NT2/D1 (cell line): ENCODE measurements around the gene HDAC10.

Experiments used
- DNase-seq: peaks from one replicate; pipeline ENCODE4 v3.0.0-alpha.2; 2011; ENCODE audit warnings: low read depth, low spot score
- H3K27me3 ChIP-seq: 2 replicates; pipeline ENCODE4 v1.6.0; 2011; ENCODE audit warnings: mild to moderate bottlenecking; ENCODE audit not compliant: insufficient read length, insufficient read depth
- H3K36me3 ChIP-seq: 2 replicates; pipeline ENCODE4 v1.6.1; 2011; ENCODE audit warnings: mild to moderate bottlenecking, low read length, mixed read lengths; ENCODE audit not compliant: insufficient read depth, insufficient read length
- H3K4me1 ChIP-seq: 2 replicates; pipeline ENCODE4 v1.5.1; 2011; ENCODE audit not compliant: insufficient read depth, insufficient read length
- H3K4me3 ChIP-seq: 2 replicates; pipeline ENCODE4 v1.5.1; 2011; ENCODE audit warnings: low read depth; ENCODE audit not compliant: insufficient read length
- H3K9ac ChIP-seq: 2 replicates; pipeline ENCODE4 v1.6.0; 2011; ENCODE audit warnings: low read depth; ENCODE audit not compliant: insufficient read length
- H3K9me3 ChIP-seq: 2 replicates; pipeline ENCODE4 v1.5.1; 2011; ENCODE audit warnings: mild to moderate bottlenecking, low read length; ENCODE audit not compliant: insufficient read depth
- SUZ12 ChIP-seq: IDR thresholded peaks from 2 replicates; pipeline ENCODE4 v1.6.1; 2011; ENCODE audit not compliant: insufficient read length, insufficient read depth; ENCODE audit errors: extremely low read depth
- YY1 ChIP-seq: IDR thresholded peaks from 2 replicates; pipeline ENCODE4 v1.6.1; 2011; ENCODE audit not compliant: insufficient read length, insufficient read depth
- ZNF274 ChIP-seq: IDR thresholded peaks from 2 replicates; pipeline ENCODE4 v1.6.1; 2011; ENCODE audit warnings: mild to moderate bottlenecking, low read depth, low read length

Gene HDAC10

GRCh38 chr22:50250555-50251476 lies at the start of gene HDAC10:
Gene HDAC10 (minus strand): TSS chr22:50251265. CDS start chr22:50251032, 233 bp downstream.
- peaks cover 20% of the 10 kb centered on the region for H3K4me1 ChIP-seq
- TF ChIP-seq YY1 (no peak), SUZ12 (no peak), ZNF274 (no peak)
- peak; percentile 64 for DNase-seq

DNA sequence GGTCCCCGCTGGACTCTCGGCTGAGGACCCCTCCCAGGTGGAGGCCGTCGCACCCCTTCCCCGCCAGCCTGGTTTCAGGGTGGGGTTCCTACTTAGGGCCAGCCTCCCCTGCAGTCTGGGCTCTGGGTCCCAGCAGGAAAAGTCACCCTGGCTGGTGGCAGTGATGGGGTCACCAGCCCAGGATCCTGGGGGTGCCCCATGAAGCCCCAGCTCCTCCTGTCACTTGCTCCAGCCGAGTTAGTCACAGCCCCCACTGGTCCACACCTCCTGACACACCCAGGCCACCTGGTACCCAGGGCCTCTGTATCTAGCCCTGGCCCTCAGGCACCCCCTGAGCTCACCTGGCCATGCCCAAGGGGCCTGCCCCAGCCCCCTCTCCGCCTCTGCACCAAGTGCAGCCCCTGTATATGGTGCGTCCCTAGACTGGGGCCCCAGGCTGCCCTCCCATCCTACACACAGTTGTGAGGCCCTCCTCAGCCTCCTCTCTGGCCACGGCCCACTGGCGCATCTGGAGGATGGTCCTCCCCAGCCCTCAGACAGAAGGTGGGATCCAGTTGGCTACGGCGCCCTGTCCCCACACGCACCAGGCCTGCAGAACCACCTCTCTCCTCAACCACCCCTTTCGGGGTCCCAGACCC lies 49.7 kb upstream of the HDAC10 start:
- Histone ChIP-seq H3K4me1 (peaks cover 34% of the 10 kb centered on the region), H3K9me3 (no peaks in the 10 kb centered on the region), H3K27me3 (no peaks in the 10 kb centered on the region), H3K9ac (no peak overlapping the region), H3K4me3 (no peak overlapping the region), H3K36me3 (peaks cover 19% of the 10 kb centered on the region)
- TF ChIP-seq ZNF274 (no peak), YY1 (no peak), SUZ12 (no peak)
- no peak for DNase-seq

More at GRCh38 chr22:50250555-50251476, at the start of gene HDAC10:
- peak within 1 kb of the TSS; percentile 78 for H3K4me3 ChIP-seq
- peaks cover 34% of the 10 kb centered on the region for H3K36me3 ChIP-seq
- H3K9ac ChIP-seq, result peak within 1 kb of the TSS; percentile 91
- H3K9me3 ChIP-seq, result no peaks in the 10 kb centered on the region
- no peaks in the 10 kb centered on the region for H3K27me3 ChIP-seq

DNA sequence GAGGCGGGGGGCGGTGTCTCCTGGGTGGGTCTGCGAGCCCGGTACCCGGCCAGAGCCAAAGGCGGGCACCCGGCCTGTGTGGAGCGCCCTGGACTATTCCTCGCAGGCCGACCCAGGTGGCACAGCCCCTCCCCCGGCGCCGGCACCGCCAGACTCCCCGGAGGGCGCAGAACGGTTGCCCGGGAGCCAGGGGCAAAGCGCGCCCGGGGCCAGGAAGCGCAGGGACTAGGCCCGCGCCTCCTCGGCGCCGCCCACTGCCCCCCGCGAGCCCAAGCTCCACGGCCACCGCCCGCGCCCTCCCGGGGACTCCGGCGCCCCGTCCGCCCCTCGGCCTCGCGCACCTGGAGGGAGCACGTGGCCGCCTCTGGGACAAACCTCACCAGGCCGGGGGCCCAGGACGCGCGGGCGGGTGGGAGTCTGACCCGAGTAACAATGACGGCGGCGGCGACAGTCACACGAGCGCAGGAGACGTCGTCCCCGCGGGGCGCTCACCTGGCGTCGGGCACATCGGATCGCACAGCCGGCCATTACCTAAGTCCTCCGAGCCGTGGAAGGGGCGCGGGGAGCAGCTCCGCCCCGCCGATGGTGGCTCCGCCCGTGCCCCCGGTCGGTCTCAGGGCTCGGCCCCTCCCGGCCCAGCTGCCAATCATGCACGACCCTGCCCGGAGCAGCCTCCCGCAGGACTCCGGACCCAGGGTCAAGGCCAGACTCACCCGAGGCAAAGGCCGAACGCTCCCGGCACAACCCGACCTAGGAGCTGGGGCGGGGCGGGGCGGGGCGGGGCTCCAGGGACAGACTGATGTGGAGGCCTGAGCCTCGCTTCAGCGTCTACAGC lies 48.9 kb upstream of the HDAC10 start:
- no peak for DNase-seq
- Histone ChIP-seq H3K9ac (no peak overlapping the region), H3K36me3 (peaks cover 17% of the 10 kb centered on the region), H3K27me3 (no peaks in the 10 kb centered on the region), H3K9me3 (no peaks in the 10 kb centered on the region), H3K4me1 (peaks cover 27% of the 10 kb centered on the region), H3K4me3 (peak overlapping the region; percentile 26)
- TF ChIP-seq YY1, result no peak
- no peak for TF ChIP-seq SUZ12
- no peak for TF ChIP-seq ZNF274

- H3K27me3 ChIP-seq, result no peaks in the 10 kb centered on the region
- TF ChIP-seq ZNF274 (no peak), SUZ12 (no peak)
- H3K4me3 ChIP-seq, result peak overlapping the region; percentile 26
- no peak overlapping the region for H3K9ac ChIP-seq
- H3K9me3 ChIP-seq, result no peaks in the 10 kb centered on the region
- peaks cover 19% of the 10 kb centered on the region for H3K36me3 ChIP-seq
- DNase-seq, result no peak
- H3K4me1 ChIP-seq, result peaks cover 24% of the 10 kb centered on the region
These were observed 48.1 kb upstream of the HDAC10 start for GRCh38 chr22:50298937-50299784.

DNA sequence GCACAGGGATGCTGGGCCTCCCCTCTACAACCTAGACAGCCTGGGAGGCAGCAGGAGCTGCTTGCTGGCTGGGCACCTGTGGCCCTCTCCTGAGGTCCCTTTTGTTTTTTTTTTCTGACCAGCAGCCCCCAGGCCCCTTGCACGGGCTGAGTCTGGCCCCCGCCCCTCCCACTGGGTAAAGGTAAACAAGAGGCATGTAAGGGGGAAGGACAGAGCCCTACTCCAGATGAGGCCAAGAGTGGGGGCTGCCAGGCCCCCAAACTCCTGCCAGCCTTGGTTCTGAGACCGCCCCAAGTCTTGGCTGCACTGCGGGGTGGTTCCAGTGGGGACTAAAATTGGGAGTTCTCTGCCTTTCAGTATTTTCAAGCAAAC lies 47.2 kb upstream of the HDAC10 start:
- no peaks in the 10 kb centered on the region for H3K27me3 ChIP-seq
- H3K4me3 ChIP-seq, result no peak overlapping the region
- no peak overlapping the region for H3K9ac ChIP-seq
- no peaks in the 10 kb centered on the region for H3K9me3 ChIP-seq
- TF ChIP-seq ZNF274 (no peak), SUZ12 (no peak), YY1 (no peak)
- H3K36me3 ChIP-seq, result peaks cover 20% of the 10 kb centered on the region
- DNase-seq, result no peak
- peaks cover 18% of the 10 kb centered on the region for H3K4me1 ChIP-seq

DNA sequence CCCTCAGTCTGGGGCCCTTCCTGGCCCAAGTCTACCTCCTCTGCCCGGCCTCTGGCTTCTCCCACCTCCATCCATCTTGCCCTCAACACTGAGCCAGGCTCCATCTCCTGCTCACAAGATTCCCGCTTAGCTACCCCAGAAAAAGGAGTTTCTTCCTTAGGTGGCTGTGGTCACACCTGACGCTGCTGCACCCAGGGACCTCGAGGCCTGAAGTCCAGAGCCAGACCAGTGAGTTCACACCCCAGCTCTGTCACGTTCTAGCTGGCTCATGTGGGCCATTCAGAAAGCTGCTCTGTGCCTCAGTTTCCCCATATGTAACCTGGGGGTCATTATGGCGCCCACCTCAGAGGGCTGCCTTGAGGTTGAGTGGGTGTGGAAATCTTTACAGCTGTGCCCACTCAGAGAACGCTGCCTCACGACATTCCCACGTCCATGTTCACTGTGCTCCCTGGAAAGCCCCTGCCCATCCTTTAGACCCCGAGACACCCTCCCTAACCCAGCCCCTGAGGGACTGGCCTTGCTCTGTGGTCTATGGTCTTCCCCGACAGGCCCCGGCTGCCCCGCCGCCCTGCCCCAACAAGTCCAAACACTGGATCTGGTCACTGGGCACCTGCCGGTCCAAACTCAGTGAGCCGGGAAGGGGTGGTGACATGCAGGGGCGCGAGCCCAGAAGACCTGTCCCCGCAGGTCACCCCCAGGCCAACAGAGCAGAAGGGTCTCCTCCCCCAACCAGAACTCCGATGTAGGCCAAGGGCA lies 46.6 kb upstream of the HDAC10 start:
- Histone ChIP-seq H3K4me3 (no peak overlapping the region), H3K4me1 (peaks cover 22% of the 10 kb centered on the region)

More for the DNA sequence above, 46.6 kb upstream of the HDAC10 start:
- DNase-seq, result no peak
- Histone ChIP-seq H3K27me3 (no peaks in the 10 kb centered on the region), H3K9me3 (no peaks in the 10 kb centered on the region), H3K36me3 (peaks cover 16% of the 10 kb centered on the region), H3K9ac (no peak overlapping the region)
- TF ChIP-seq YY1 (no peak), SUZ12 (no peak), ZNF274 (no peak)
